K562 (cell line): ENCODE data around the gene NCOA1. TPM values are rescaled to one million over a fixed set of nuclear protein-coding genes. Genes with fewer than 3 reads are reported as not detected.
A peak's percentile ranks its signal among the peaks of the same experiment; 100 is the strongest.

Experiments used
- ATAC-seq: fragments of 200-7000 bp; cut with Tn5 transposase; 3 replicates; pipeline ENCODE4 v1.9.1; 2020; ENCODE audit warnings: moderate library complexity
- BruUV-seq: library from RNA; stranded (reverse); fragments of 400-500 nt; replicated peaks from 2 replicates; lab custom pipeline; 2021; lab: Mats Ljungman, UMichigan
- CTCF ChIA-PET: fragments of 300-600 bp; formaldehyde crosslinking; extraction: SDS; loops from one replicate; lab custom pipeline; 2021; ENCODE audit warnings: low intra/inter-chr PET ratio; lab: Yijun Ruan, JAX
- POLR2A ChIA-PET: fragments of 300-600, 350-650 bp; sonication (Branson Sonifier 250); formaldehyde crosslinking; extraction: SDS; loops from one replicate; lab custom pipeline; 2021; ENCODE audit warnings: antibody characterized with exemption, inconsistent platforms; lab: Yijun Ruan, JAX
- DNase-seq, 4 experiments: peaks; one replicate each; pipeline versions ENCODE4 v3.0.0 to v3.0.0-alpha.2; 2011 to 2018; ENCODE audit warnings: low spot score in 3 of 4, mixed read lengths in 3 of 4; ENCODE audit errors: extremely low read depth in 1 of 4
- FAIRE-seq: peaks from 2 replicates; lab custom pipeline; 2011; peaks lifted over from hg19 to GRCh38; lab: Jason Lieb, UNC
- H2AFZ ChIP-seq: 2 replicates; pipeline ENCODE4 v1.6.0; 2011; ENCODE audit warnings: low read depth, low read length, control low read depth, inconsistent platforms
- H3K27ac ChIP-seq: fragments of 200-600 bp; 3 replicates; pipeline ENCODE4 v1.8.0; 2011; ENCODE audit warnings: low read depth, mild to moderate bottlenecking, control low read depth, inconsistent platforms, low read length, moderate library complexity, mixed read lengths; ENCODE audit errors: extremely low read depth
- H3K27me3 ChIP-seq, 2 experiments: fragments of 300-600 bp in 1 of 2; 2 replicates in 1 of 2; 3 replicates in 1 of 2; pipeline versions ENCODE4 v1.6.0 to v1.8.0; 2011; ENCODE audit warnings: inconsistent platforms in 2 of 2, low read length in 2 of 2, mild to moderate bottlenecking in 1 of 2, mixed read lengths in 1 of 2, moderate library complexity in 1 of 2; ENCODE audit not compliant: control insufficient read depth in 2 of 2, insufficient read depth in 2 of 2
- H3K36me3 ChIP-seq: fragments of 300-600 bp; 3 replicates; pipeline ENCODE4 v1.8.0; 2011; ENCODE audit warnings: mild to moderate bottlenecking, low read length, inconsistent platforms; ENCODE audit not compliant: control insufficient read depth, insufficient read depth
- H3K4me1 ChIP-seq, 2 experiments: fragments of 200-600 bp in 1 of 2; replicated peaks in 1 of 2; 2 replicates in 1 of 2; 3 replicates in 1 of 2; pipeline versions ENCODE4 v1.5.1 to v1.8.0; 2011; ENCODE audit warnings: inconsistent platforms in 2 of 2, low read length in 2 of 2, mild to moderate bottlenecking in 1 of 2, mixed read lengths in 1 of 2, moderate library complexity in 1 of 2; ENCODE audit not compliant: control insufficient read depth in 2 of 2, insufficient read depth in 2 of 2
- H3K4me2 ChIP-seq: 2 replicates; pipeline ENCODE4 v1.6.1; 2011; ENCODE audit warnings: low read length, control low read depth, inconsistent platforms, mixed read lengths; ENCODE audit not compliant: insufficient read depth
- H3K4me3 ChIP-seq: fragments of 200-600 bp; sonication (generic), shearing (Covaris generic); 2 replicates; pipeline ENCODE4 v1.5.1; 2016; ENCODE audit warnings: control low read depth, inconsistent platforms
- H3K79me2 ChIP-seq: fragments of 200-600 bp; 3 replicates; pipeline ENCODE4 v1.8.0; 2011; ENCODE audit warnings: low read length, inconsistent platforms; ENCODE audit not compliant: control insufficient read depth, insufficient read depth
- H3K9ac ChIP-seq, 2 experiments: 2 replicates each; pipeline versions ENCODE4 v1.6.0 to v1.6.1; 2011; ENCODE audit warnings: low read depth in 2 of 2, low read length in 2 of 2, control low read depth in 1 of 2, inconsistent platforms in 1 of 2, mild to moderate bottlenecking in 1 of 2, mixed read lengths in 1 of 2; ENCODE audit not compliant: insufficient read depth in 1 of 2
- H3K9me1 ChIP-seq: one replicate; pipeline ENCODE4 v1.6.0; 2011; ENCODE audit warnings: inconsistent platforms, mild to moderate bottlenecking, low read length, moderate library complexity; ENCODE audit not compliant: control insufficient read depth, insufficient read depth
- H3K9me3 ChIP-seq: replicated peaks from 2 replicates; pipeline ENCODE4 v1.5.1; 2011; ENCODE audit warnings: low read depth, low read length, inconsistent platforms; ENCODE audit not compliant: control insufficient read depth, insufficient read depth
- H4K20me1 ChIP-seq: replicated peaks from 2 replicates; pipeline ENCODE4 v1.6.1; 2011; ENCODE audit warnings: low read length, inconsistent platforms, mixed read lengths; ENCODE audit not compliant: control insufficient read depth, insufficient read depth
- CEBPB ChIP-seq: fragments of 450-650 bp; IDR thresholded peaks from 2 replicates; pipeline ENCODE4 v1.6.1; 2016; ENCODE audit warnings: missing genetic modification characterization, missing compliant biosample characterization
- KDM2B ChIP-seq: fragments of 250-450 bp; sonication (Bioruptor Pico); IDR thresholded peaks from 2 replicates; pipeline ENCODE4 v1.8.0; 2021; ENCODE audit warnings: mild to moderate bottlenecking, moderate library complexity
- MAZ ChIP-seq, 2 experiments: fragments of 450-650 bp in 1 of 2; sonication (generic) in 1 of 2; formaldehyde crosslinking; IDR thresholded peaks in 1 of 2; conservative IDR thresholded peaks in 1 of 2; 2 replicates each; pipeline versions ENCODE4 v1.4.0 to v1.5.0; 2020; ENCODE audit warnings: mild to moderate bottlenecking in 1 of 2, missing genetic modification reagents in 1 of 2
- MYBL2 ChIP-seq, 2 experiments: fragments of 450-650 bp in 1 of 2; sonication (generic) in 1 of 2; formaldehyde crosslinking in 1 of 2; IDR thresholded peaks; 2 replicates each; pipeline versions ENCODE4 v1.6.1 to v1.8.1; 2017 to 2022; ENCODE audit warnings: borderline replicate concordance in 1 of 2, inconsistent platforms in 1 of 2, low read depth in 1 of 2, mild to moderate bottlenecking in 1 of 2, missing genetic modification reagents in 1 of 2, moderate library complexity in 1 of 2
- SMC3 ChIP-seq: conservative IDR thresholded peaks from 2 replicates; pipeline ENCODE4 v1.6.1; 2011; ENCODE audit warnings: low read depth, low read length, improper control_type of control experiment; ENCODE audit not compliant: insufficient read depth
- SPI1 ChIP-seq: IDR thresholded peaks from 2 replicates; pipeline ENCODE4 v1.6.1; 2011; ENCODE audit warnings: low read depth, low read length, control low read depth, borderline replicate concordance
- TRIM28 ChIP-seq: fragments of 450-650 bp; IDR thresholded peaks from 2 replicates; pipeline ENCODE4 v1.6.1; 2017
- ZNF316 ChIP-seq: fragments of 450-650 bp; IDR thresholded peaks from 2 replicates; pipeline ENCODE4 v1.6.1; 2016
- whole genome bisulfite sequencing: fragments of 100-300 bp; shearing (Covaris generic); methylation state at CpG from one replicate; pipeline ENCODE4 v1.1.6; 2016; ENCODE audit warnings: low coverage, mixed read lengths; ENCODE audit not compliant: insufficient coverage; ENCODE audit errors: missing lambda C conversion rate; 5-methylcytosine and 5-hydroxymethylcytosine counted together
- in situ Hi-C: fragments of 300-500 bp; cut with MboI; formaldehyde crosslinking; loops from 4 replicates; pipeline ENCODE4 v1.15.0; 2018; ENCODE audit warnings: inconsistent platforms, mixed read lengths
- intact Hi-C: fragments of 100-400 bp; cut with micrococcal nuclease; formaldehyde crosslinking; loops from 2 replicates; pipeline ENCODE4 v1.14.2; 2022
- polyA plus RNA-seq, 8 experiments: library from polyadenylated mRNA; depleted of rRNA in 4 of 8; stranded (reverse) in 5 of 8; unstranded in 3 of 8; fragments of >200 nt; fragmentation: Nextera tagmentation in 2 of 8; fragmentation: Illumina TruSeq in 1 of 8; extraction: Ambion mirVana in 2 of 8; extraction: Trizol in 1 of 8; gene quantifications; 2 replicates each; pipeline versions ENCODE4 v1.2.1 to v1.2.3, GENCODE V29; 2011 to 2014; ENCODE audit warnings: inconsistent platforms in 1 of 8, missing spikeins in 1 of 8
- total RNA-seq, 7 experiments: library from RNA; depleted of rRNA in 6 of 7; stranded (reverse); fragments of >200 nt in 6 of 7; fragmentation: Illumina TruSeq in 2 of 7; extraction: Trizol in 2 of 7; gene quantifications; 2 replicates each; pipeline versions ENCODE4 v1.2.1 to v1.2.3, GENCODE V29; 2011 to 2021; ENCODE audit warnings: low replicate concordance in 1 of 7
- TF ChIP-seq, protein P1 (sequence below), 2 experiments: IDR thresholded peaks; 2 replicates each; pipeline ENCODE4 v1.6.1; 2012; ENCODE audit warnings: improper control_type of control experiment in 2 of 2, low read depth in 2 of 2, low read length in 2 of 2, borderline replicate concordance in 1 of 2

NCOA1 gene
- total and polyA plus RNA-seq, 9 of the 15 experiments (the other 6 are each of a cell fraction or from before 2014, with no cell fraction given): 4.9 to 25.7 (median 17.0) TPM

DNA sequence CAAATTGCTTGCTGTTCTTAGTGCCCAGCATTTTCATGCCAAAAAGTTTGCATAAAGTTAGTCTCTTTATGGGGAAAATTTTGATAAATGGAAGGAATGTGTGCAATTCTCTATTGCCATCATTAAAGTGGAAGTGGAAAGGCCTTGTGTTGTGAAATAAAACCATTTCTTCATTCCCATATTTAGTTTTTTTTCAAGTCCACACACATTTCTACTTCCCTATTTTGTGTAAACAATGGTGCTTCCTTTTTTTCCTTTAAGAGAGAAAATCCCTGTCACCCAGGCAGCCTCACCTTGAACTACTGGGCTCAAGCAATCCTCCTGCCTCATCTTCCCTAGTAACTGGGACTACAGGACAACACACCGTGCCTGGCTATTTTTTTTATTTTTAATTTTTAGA lies 42.3 kb upstream of the NCOA1 start:
- Histone ChIP-seq H2AFZ (peak overlapping the region; percentile 12; the same call in 1 of the 2 replicates), H3K4me3 (no peak overlapping the region), H3K27me3 (no peaks in the 10 kb centered on the region), H3K4me1 (no peaks in the 10 kb centered on the region), H4K20me1 (no peaks in the 10 kb centered on the region), H3K27ac (no peak overlapping the region), H3K79me2 (no peaks in the 10 kb centered on the region), H3K36me3 (no peaks in the 10 kb centered on the region), H3K9me1 (no peaks in the 10 kb centered on the region), H3K9me3 (peaks cover 15% of the 10 kb centered on the region), H3K4me2 (no peak overlapping the region), H3K9ac (no peak overlapping the region)
- in situ Hi-C loops (no loop called here), intact Hi-C loops (no loop called here)
- WGBS: 23% methylated on average over 1 of the region's 1 CpG
- CTCF ChIA-PET: no interaction called here
- ATAC-seq (no peak), FAIRE-seq (no peak), DNase-seq (no peak)
- POLR2A ChIA-PET: interaction anchor here (1.2 kb wide), 1 partner anchor 28 kb away, joined by 3 read pairs; no protein-coding TSS in a partner anchor
- BruUV-seq: no TSS peak
- TF ChIP-seq SMC3 (no peak), CEBPB (peak; percentile 66; the same call in 1 of the 2 replicates), SPI1 (0 out of 2 replicates have a peak, but pooled peaks have one; percentile 5), MYBL2 (IDR thresholded peaks at IDR 0.05; ENCODE audit: low read depth) (no peak), MYBL2 (CRISPR knock-in tag; IDR thresholded peaks at IDR 0.05; ENCODE audit: borderline replicate concordance) (no peak)

DNA sequence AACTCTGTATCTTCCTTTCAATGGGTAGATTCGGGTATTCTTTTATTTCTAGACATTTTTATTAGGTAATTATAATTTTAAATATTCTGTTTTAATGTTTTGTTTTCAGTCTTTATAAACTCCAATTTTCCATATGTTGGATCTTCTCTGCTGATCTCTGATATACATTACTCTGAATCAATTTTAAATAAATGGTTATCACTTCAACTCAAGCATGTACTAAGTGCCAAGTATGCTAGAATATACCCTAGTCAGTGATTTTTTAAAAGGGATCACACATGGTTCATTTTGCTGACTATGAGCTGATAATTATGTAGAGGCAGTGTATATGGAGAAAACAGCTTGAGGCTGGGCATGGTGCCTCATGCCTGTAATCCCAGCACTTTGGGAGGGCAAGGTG lies 41.7 kb upstream of the NCOA1 start:
- H3K4me1 ChIP-seq: no peaks in the 10 kb centered on the region
- no peaks in the 10 kb centered on the region for H3K27me3 ChIP-seq
- no peak overlapping the region for H3K4me3 ChIP-seq
- BruUV-seq: no TSS peak
- H3K27ac ChIP-seq: no peak overlapping the region
- no peaks in the 10 kb centered on the region for H3K36me3 ChIP-seq
- 13% methylated on average over 1 of the region's 1 CpG for WGBS
- TF ChIP-seq, protein P1, sequence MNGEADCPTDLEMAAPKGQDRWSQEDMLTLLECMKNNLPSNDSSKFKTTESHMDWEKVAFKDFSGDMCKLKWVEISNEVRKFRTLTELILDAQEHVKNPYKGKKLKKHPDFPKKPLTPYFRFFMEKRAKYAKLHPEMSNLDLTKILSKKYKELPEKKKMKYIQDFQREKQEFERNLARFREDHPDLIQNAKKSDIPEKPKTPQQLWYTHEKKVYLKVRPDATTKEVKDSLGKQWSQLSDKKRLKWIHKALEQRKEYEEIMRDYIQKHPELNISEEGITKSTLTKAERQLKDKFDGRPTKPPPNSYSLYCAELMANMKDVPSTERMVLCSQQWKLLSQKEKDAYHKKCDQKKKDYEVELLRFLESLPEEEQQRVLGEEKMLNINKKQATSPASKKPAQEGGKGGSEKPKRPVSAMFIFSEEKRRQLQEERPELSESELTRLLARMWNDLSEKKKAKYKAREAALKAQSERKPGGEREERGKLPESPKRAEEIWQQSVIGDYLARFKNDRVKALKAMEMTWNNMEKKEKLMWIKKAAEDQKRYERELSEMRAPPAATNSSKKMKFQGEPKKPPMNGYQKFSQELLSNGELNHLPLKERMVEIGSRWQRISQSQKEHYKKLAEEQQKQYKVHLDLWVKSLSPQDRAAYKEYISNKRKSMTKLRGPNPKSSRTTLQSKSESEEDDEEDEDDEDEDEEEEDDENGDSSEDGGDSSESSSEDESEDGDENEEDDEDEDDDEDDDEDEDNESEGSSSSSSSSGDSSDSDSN (IDR thresholded peaks at IDR 0.05; ENCODE audit: borderline replicate concordance in 1 of 2, low read depth in 2 of 2, low read length in 2 of 2): no peak
- TF ChIP-seq TRIM28: peak; percentile 71
- TF ChIP-seq MAZ (CRISPR knock-in tag; conservative IDR thresholded peaks at IDR 0.05 in 1 of 2, IDR thresholded peaks at IDR 0.05 in 1 of 2): no peak
- TF ChIP-seq ZNF316: peak; percentile 30
- no peak for TF ChIP-seq KDM2B (CRISPR knock-in tag)
- H4K20me1 ChIP-seq: no peaks in the 10 kb centered on the region
- FAIRE-seq (no peak), DNase-seq (no peak), ATAC-seq (no peak)
- H3K4me2 ChIP-seq: no peak overlapping the region
- no peak overlapping the region for H2AFZ ChIP-seq
- no peak overlapping the region for H3K9ac ChIP-seq
- H3K79me2 ChIP-seq: no peaks in the 10 kb centered on the region
- intact Hi-C loops (no loop called here), in situ Hi-C loops (no loop called here)
- H3K9me3 ChIP-seq: peaks cover 15% of the 10 kb centered on the region
- ChIA-PET CTCF (no interaction called here), POLR2A (no interaction called here)
- no peaks in the 10 kb centered on the region for H3K9me1 ChIP-seq
